Lower leg skin (tissue), 3 donors: ENCODE measurements around the gene NR6A1.

Experiments
- CTCF ChIP-seq, 3 donors: fragments of 450-650 bp; IDR thresholded peaks; one replicate each; pipeline ENCODE4 v1.5.1; 2016; ENCODE audit warnings: antibody characterized with exemption in 3 of 3, mild to moderate bottlenecking in 3 of 3, moderate library complexity in 2 of 3
- POLR2A ChIP-seq, 2 donors: fragments of 450-650 bp; IDR thresholded peaks; one replicate each; pipeline ENCODE4 v1.6.1; 2016 to 2017; ENCODE audit warnings: antibody characterized with exemption in 2 of 2, mild to moderate bottlenecking in 1 of 2, moderate library complexity in 1 of 2

GRCh38 chr9:124602204-124602603 is 168.9 kb downstream of the NR6A1 start:
- TF ChIP-seq CTCF (IDR thresholded peaks at IDR 0.05) (no peak), POLR2A (IDR thresholded peaks at IDR 0.05) (no peak)
